Measurements from ENCODE around the gene RAB5IF. TPM values are rescaled to one million over a fixed set of nuclear protein-coding genes. Genes with fewer than 3 reads are reported as not detected.

RAB5IF gene
- total and polyA plus RNA-seq, 10 of the 15 experiments (the other 5 are each of a cell fraction or from before 2014, with no cell fraction given) = 19.4 to 246 (median 92.0) TPM

DNA sequence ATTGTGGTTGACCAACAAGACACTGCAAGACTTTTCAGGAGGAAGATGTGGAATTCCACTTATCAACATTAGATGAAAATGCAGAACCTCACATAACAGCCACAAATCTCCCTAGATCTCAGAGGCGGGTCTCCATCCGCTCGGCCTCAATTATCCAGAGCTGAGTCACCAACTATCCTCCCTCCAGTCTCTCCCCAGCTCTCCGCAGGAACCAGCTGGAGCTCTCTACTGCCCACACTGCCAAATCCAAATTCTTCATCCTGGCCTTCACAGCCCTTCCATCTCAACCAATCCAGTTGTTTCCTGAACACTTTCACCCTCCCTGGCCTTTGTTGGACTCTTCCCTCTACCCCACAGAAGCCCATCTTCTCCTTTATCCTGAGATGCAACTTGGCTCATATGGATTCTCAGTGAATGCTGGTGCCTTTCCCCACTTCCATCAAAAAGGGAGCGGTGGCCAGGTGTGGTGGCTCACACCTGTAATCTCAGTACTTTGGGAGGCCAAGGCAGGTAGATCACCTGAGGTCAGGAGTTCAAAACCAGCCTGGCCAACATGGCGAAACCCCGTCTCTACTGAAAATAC lies 35.6 kb upstream of the RAB5IF start (continued):
- TF ChIP-seq RELA (IDR thresholded peaks at IDR 0.05; ENCODE audit: borderline replicate concordance, partially characterized antibody) = no peak
- no peak for TF ChIP-seq MXI1 (IDR thresholded peaks at IDR 0.05; ENCODE audit: low read depth, low read length)
- TF ChIP-seq RAD51 (IDR thresholded peaks at IDR 0.05) = no peak
- TF ChIP-seq, protein P1, sequence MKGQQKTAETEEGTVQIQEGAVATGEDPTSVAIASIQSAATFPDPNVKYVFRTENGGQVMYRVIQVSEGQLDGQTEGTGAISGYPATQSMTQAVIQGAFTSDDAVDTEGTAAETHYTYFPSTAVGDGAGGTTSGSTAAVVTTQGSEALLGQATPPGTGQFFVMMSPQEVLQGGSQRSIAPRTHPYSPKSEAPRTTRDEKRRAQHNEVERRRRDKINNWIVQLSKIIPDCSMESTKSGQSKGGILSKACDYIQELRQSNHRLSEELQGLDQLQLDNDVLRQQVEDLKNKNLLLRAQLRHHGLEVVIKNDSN (IDR thresholded peaks at IDR 0.05; ENCODE audit: borderline replicate concordance, extremely low read length, insufficient read depth, low read depth, low read length) = no peak
- TF ChIP-seq, protein P2, sequence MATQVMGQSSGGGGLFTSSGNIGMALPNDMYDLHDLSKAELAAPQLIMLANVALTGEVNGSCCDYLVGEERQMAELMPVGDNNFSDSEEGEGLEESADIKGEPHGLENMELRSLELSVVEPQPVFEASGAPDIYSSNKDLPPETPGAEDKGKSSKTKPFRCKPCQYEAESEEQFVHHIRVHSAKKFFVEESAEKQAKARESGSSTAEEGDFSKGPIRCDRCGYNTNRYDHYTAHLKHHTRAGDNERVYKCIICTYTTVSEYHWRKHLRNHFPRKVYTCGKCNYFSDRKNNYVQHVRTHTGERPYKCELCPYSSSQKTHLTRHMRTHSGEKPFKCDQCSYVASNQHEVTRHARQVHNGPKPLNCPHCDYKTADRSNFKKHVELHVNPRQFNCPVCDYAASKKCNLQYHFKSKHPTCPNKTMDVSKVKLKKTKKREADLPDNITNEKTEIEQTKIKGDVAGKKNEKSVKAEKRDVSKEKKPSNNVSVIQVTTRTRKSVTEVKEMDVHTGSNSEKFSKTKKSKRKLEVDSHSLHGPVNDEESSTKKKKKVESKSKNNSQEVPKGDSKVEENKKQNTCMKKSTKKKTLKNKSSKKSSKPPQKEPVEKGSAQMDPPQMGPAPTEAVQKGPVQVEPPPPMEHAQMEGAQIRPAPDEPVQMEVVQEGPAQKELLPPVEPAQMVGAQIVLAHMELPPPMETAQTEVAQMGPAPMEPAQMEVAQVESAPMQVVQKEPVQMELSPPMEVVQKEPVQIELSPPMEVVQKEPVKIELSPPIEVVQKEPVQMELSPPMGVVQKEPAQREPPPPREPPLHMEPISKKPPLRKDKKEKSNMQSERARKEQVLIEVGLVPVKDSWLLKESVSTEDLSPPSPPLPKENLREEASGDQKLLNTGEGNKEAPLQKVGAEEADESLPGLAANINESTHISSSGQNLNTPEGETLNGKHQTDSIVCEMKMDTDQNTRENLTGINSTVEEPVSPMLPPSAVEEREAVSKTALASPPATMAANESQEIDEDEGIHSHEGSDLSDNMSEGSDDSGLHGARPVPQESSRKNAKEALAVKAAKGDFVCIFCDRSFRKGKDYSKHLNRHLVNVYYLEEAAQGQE (IDR thresholded peaks at IDR 0.05; ENCODE audit: low read depth, low read length) = no peak

Measured in GM12878 (cell line).